GM12875 (cell line): ENCODE measurements around the gene PGPEP1.
A peak's percentile ranks its signal among the peaks of the same experiment; 100 is the strongest.
"Not testable (repeated sequence)": the region's sequence is repeated elsewhere in the genome, so short reads cannot be mapped to it uniquely, and the experiment has no call there.

Experiments
- H3K4me3 ChIP-seq: one replicate; pipeline ENCODE4 v1.5.1; 2011; ENCODE audit warnings: low read depth, low read length, control low read depth
- TF ChIP-seq, protein P1 (sequence below): IDR thresholded peaks from 2 replicates; pipeline ENCODE4 v1.5.1; 2011; ENCODE audit warnings: low read depth, mild to moderate bottlenecking, control low read depth, inconsistent platforms, low read length, moderate library complexity, borderline replicate concordance; ENCODE audit not compliant: insufficient read depth

Gene PGPEP1

DNA sequence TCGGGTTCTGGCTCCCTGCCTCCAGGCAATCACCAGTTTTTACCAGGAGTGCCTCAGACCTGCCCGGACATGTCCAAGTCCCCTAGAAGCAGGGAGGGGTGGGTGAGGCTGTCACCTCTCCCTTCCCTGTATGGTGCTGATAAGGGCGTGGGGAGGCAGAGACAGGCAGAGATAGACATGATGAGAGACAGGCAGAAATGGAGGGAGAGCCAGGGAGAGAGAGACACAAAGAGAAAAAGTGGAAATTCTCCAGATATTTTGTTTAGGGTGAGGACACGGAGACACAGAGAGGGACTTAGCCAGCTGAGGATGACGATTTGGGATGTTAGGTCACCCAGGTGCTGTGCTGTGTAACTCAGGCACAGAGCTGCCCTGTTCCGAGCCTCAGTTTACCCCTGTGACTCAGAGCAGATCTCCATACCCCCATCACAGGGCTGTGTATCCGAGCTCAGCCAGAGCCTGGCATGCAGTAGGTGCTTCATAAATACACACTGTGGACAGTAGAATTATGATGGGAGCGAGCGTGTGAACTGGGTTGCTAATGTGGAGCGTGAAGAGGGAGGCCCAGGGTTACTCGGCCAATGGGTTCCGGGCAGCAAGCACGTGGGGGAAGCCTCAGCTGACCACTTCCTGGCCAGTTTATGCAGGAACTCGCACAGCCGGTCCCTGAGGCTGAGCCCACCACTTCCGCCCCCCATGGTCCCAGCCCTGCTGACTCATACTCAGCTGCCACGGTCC lies 33.7 kb downstream of the PGPEP1 start:
- TF ChIP-seq, protein P1, sequence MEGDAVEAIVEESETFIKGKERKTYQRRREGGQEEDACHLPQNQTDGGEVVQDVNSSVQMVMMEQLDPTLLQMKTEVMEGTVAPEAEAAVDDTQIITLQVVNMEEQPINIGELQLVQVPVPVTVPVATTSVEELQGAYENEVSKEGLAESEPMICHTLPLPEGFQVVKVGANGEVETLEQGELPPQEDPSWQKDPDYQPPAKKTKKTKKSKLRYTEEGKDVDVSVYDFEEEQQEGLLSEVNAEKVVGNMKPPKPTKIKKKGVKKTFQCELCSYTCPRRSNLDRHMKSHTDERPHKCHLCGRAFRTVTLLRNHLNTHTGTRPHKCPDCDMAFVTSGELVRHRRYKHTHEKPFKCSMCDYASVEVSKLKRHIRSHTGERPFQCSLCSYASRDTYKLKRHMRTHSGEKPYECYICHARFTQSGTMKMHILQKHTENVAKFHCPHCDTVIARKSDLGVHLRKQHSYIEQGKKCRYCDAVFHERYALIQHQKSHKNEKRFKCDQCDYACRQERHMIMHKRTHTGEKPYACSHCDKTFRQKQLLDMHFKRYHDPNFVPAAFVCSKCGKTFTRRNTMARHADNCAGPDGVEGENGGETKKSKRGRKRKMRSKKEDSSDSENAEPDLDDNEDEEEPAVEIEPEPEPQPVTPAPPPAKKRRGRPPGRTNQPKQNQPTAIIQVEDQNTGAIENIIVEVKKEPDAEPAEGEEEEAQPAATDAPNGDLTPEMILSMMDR: no peak
- peak overlapping the region; percentile 18 for H3K4me3 ChIP-seq

DNA sequence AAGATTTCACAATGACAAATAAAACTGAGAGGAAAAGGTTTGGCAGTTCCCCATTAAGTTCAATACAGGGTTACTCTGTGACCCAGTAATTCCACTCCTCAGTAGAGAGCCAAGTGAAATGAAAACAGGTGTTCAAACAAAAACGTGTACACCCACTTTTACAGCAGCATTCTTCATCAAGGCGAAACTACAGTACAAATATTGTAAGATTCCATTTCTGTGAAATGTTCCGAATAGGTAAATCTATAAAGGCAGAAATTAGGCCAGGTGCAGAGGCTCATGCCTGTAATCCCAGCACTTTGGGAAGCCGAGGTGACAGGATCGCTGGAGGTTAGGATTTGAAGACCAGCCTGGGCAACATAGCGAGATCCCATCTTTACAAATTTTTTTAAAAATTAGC lies 36.6 kb downstream of the PGPEP1 start:
- TF ChIP-seq, protein P1: no peak
- H3K4me3 ChIP-seq: no peak overlapping the region

DNA sequence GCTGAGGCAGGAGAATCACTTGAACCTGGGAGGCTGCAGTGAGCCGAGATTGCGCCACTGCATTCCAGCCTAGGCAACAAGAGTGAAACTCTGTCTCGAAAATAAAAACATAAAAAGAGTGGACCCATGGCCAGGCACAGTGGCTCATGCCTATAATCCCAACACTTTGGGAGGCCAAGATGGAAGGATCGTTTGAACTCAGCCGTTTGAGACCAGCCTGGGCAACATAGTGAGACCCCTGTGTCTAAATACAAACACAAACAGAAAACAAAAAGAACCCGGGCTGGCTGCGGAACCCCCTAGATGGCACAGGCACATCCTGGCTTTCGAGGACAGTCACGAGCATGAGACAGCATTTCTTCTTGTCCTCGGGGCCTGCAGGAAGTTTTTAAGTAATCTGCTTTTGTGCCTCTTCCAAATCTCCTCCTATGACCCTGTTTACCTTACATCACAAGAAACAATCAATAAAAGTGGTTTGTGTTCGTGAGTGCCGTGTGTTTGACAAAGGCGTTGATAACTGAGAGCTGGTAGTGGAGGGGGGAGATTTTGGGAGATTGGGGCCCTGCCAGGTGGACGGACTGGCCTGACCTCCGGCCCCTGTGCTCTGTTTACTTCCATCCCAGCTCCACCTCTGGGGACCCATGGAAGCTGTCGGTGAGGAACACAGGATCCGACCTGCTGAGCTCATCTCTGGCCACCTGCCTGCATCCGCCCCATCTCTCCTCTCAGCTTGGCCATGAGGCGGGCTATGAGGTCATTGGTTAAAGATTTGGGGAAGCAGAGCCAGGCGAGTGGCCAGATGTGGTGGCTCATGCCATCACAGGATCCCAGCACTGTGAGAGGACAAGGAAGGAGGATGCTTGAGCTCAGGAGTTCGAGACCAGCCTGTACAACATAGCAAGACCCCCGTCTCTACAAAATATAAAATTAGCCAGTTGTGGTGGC lies 39.7 kb downstream of the PGPEP1 start:
- H3K4me3 ChIP-seq: no peak overlapping the region
- TF ChIP-seq, protein P1: no peak

DNA sequence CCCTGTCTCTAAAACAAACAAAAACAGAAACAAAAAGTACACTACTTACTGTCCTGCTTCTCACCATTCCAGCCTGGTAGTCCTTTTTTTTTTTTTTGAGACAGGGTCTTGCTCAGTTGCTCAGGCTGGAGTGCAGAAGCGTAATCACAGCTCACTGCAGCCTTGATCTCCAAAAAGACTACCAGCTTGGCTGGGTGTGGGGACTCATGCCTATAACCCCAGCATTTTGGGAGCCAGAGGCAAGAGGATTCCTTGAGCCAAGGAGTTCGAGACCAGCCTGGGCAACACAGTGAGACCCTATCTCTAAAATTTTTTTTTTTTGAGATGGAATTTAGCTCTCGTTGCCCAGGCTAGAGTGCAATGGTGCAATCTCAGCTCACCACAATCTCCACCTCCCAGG lies 40.4 kb downstream of the PGPEP1 start:
- TF ChIP-seq, protein P1: no peak
- no peak overlapping the region for H3K4me3 ChIP-seq

DNA sequence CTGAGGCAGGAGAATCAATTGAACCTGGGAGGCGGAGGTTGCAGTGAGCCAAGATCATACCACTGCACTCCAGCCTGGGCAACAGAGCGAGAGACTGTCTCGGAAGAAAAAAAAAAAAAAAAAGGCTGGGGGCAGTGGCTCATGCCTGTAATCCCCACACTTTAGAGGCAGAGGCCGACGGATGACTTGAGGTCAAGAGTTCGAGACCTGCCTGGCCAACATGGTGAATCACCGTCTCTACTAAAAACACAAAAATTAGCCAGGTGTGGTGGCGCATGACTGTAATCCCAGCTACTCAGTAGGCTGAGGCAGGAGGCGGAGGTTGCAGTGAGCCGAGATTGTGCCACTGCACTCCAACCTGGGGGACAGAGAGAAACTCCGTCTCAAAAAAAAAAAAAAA lies 43.2 kb downstream of the PGPEP1 start:
- not testable (repeated sequence) for H3K4me3 ChIP-seq

DNA sequence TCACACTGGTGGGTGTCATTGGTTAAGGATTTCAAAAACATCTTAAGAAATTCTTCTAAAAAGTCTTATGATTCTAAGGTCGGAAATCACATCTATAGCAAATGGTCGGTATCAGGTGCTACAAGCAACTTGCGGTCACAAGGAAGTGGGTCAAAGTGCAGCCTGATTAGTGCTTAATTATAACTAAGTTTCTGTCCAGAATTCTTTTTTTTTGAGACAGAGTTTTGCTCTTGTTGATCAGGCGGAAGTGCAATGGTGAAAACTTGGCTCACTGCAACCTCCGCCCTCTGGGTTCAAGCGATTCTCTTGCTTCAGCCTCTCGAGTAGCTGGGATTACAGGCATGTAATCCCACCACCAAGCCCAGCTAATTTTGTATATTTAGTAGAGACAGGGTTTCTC lies 44.4 kb downstream of the PGPEP1 start:
- TF ChIP-seq, protein P1: no peak
- H3K4me3 ChIP-seq: no peak overlapping the region

DNA sequence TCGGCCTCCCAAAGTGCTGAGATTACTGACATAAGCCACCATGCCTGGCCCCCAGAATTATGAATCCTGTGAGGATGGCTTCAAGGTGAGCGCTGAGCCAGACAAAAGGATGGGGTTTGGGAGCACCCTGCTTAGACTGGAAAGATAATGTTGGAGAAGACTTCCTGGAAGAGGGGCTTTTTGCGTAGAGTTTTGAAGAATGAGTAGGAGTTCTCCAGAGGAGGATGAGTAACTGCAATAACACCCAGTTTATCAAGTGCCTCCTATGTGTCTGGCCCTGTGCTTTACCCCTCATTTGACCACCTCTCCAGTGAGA lies 44.9 kb downstream of the PGPEP1 start:
- H3K4me3 ChIP-seq: no peak overlapping the region
- TF ChIP-seq, protein P1: no peak
